Pancreas (tissue), 10 donors: ENCODE data around the gene POGZ. TPM values are rescaled to one million over a fixed set of nuclear protein-coding genes. Genes with fewer than 3 reads are reported as not detected.

Source experiments
- ATAC-seq, 4 donors: fragments of 200-7000 bp; cut with Tn5 transposase; one replicate each; pipeline versions ENCODE4 v1.8.0 to v1.9.1; 2020; ENCODE audit warnings: mild to moderate bottlenecking in 4 of 4, moderate library complexity in 4 of 4
- DNase-seq, 6 donors: peaks; one replicate each; pipeline ENCODE4 v3.0.0-alpha.2; 2020
- FAIRE-seq: peaks from 2 replicates; lab custom pipeline; 2012; peaks lifted over from hg19 to GRCh38; lab: Jason Lieb, UNC
- H3K27ac ChIP-seq, 4 donors: fragments of 200-600 bp; sonication (generic); 1 replicate in 3 of 4; 2 replicates in 1 of 4; pipeline versions ENCODE4 v1.5.0 to v1.8.0; 2020
- H3K27me3 ChIP-seq, 4 donors: fragments of 200-600 bp; one replicate each; pipeline ENCODE4 v1.8.0; 2021
- H3K36me3 ChIP-seq, 3 donors: fragments of 200-600 bp; sonication (generic) in 1 of 3; one replicate each; pipeline versions ENCODE4 v1.5.0 to v1.8.0; 2020 to 2021
- H3K4me1 ChIP-seq, 3 donors: fragments of 200-600 bp; one replicate each; pipeline ENCODE4 v1.8.0; 2021
- H3K4me3 ChIP-seq, 4 donors: fragments of 200-600 bp; sonication (generic) in 2 of 4; one replicate each; pipeline versions ENCODE4 v1.5.0 to v1.8.0; 2020 to 2021
- H3K9me3 ChIP-seq, 4 donors: fragments of 200-600 bp; one replicate each; pipeline ENCODE4 v1.8.0; 2021
- CTCF ChIP-seq, 4 donors: fragments of 200-600 bp; sonication (generic) in 3 of 4; IDR thresholded peaks; one replicate each; pipeline versions ENCODE4 v1.5.0 to v1.8.0; 2021; ENCODE audit warnings: antibody characterized with exemption in 4 of 4
- WGBS, 2 donors: extraction: QIAGEN DNeasy Blood & Tissue Kit; methylation state at CpG; one replicate each; pipeline ENCODE4 v1.1.7; 2013; 5-methylcytosine and 5-hydroxymethylcytosine counted together
- intact Hi-C, 3 donors: fragments of 100-400 bp; cut with DNase I; formaldehyde crosslinking; loops; one replicate each; pipeline versions ENCODE4 v1.11.1 to v1.14.2; 2022
- polyA plus RNA-seq, 2 donors: library from polyadenylated mRNA; stranded (reverse); fragments of 200-250 nt; gene quantifications; one replicate each; pipeline ENCODE4 v1.2.3, GENCODE V29; 2013
- total RNA-seq, 6 donors: library from RNA; stranded (reverse); fragmentation: NEBNext Ultra II Directional in 4 of 6; extraction: Animal tissue kit (Norgen Biotek cat#: 25700) in 4 of 6; gene quantifications; one replicate each; pipeline versions ENCODE4 v1.2.1 to v1.2.4, GENCODE V29; 2021 to 2023
- donor health status: healthy with polysubstance abuse.
- donor health status: DM: no; HTN: no; CAD: no; lungs with moderate emphysema.
- donor health status: DM: no; HTN: no; CAD: no.
- donor health status: control.
- donor health status: control.
- donor health status: Bipolar disorder and iron deficiency.
- donor health status: DM: yes; HTN: yes; CAD: no.
- donor health status: DM: no; HTN: no; CAD: no.
- donor health status: DM: no; HTN: no; CAD: no.
- donor health status: DM: yes; HTN: yes; CAD: no.

POGZ gene
- total and polyA plus RNA-seq, 8 donors = 24.5 to 61.0 (median 32.4) TPM

DNA sequence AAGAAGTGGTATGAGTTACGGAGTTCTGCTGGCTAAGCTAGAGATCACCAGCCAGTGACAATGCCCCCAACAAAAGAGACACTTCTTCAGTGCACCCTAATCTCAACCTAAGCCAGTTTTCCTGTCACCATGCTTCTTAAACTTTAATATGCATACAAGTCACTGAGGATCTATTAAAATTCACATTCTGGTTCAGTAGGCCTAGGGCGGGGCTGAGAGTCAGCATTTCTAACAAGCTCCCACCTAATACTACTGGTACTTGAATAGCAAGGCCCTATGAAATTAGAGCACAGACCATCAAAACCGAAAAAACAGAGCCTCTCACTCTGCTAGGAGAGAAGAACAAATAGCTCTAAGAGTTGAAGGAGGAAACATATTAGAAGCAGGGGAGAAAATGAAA is 52.0 kb downstream of the POGZ start:
- Histone ChIP-seq H3K4me1 (no peaks in the 10 kb centered on the region), H3K27me3 (no peaks in the 10 kb centered on the region), H3K9me3 (no peaks in the 10 kb centered on the region), H3K4me3 (no peak overlapping the region), H3K36me3 (peaks cover 0 to 78% (median 49%) of the 10 kb centered on the region in 3 donors), H3K27ac (no peak overlapping the region)
- intact Hi-C loops = loop anchor here in 1 of 3 donors (10.0 kb wide), 1 partner anchor 103 kb away; no protein-coding TSS in a partner anchor
- WGBS, 2 donors = 94 to 96% methylated on average over 3 of the region's 3 CpGs
- no peak for FAIRE-seq
- ATAC-seq = no peak
- TF ChIP-seq CTCF (IDR thresholded peaks at IDR 0.05) = no peak
- DNase-seq = no peak

- Histone ChIP-seq H3K27me3 (no peaks in the 10 kb centered on the region), H3K4me3 (no peak overlapping the region), H3K4me1 (no peaks in the 10 kb centered on the region), H3K36me3 (peaks cover 0 to 77% (median 45%) of the 10 kb centered on the region in 3 donors), H3K27ac (no peak overlapping the region), H3K9me3 (no peaks in the 10 kb centered on the region)
- FAIRE-seq = no peak
- no peak for TF ChIP-seq CTCF (IDR thresholded peaks at IDR 0.05)
- no peak for DNase-seq
- no peak for ATAC-seq
- intact Hi-C loops = loop anchor here in 1 of 3 donors (10.0 kb wide), 1 partner anchor 101 kb away; no protein-coding TSS in a partner anchor
- 87 to 89% methylated on average over 8 of the region's 8 CpGs for WGBS, 2 donors
Observed at GRCh38 chr1:151406176-151406575, 53.1 kb downstream of the POGZ start.

GRCh38 chr1:151405187-151405951 is 53.9 kb downstream of the POGZ start:
- H3K4me3 ChIP-seq = no peak overlapping the region
- H3K27me3 ChIP-seq = no peaks in the 10 kb centered on the region
- no peak for TF ChIP-seq CTCF (IDR thresholded peaks at IDR 0.05)
- no peaks in the 10 kb centered on the region for H3K9me3 ChIP-seq
- 83 to 84% methylated on average over 13 of the region's 13 CpGs for WGBS, 2 donors
- intact Hi-C loops = loop anchor here in 1 of 3 donors (10.0 kb wide), 1 partner anchor 101 kb away; no protein-coding TSS in a partner anchor
- DNase-seq = no peak
- no peak overlapping the region for H3K27ac ChIP-seq
- peaks cover 0 to 4% (median 0%) of the 10 kb centered on the region in 3 donors for H3K4me1 ChIP-seq
- H3K36me3 ChIP-seq = peaks cover 0 to 72% (median 40%) of the 10 kb centered on the region in 3 donors
- peak in 1 of 4 donors; percentile 15 for ATAC-seq
- no peak for FAIRE-seq

DNA sequence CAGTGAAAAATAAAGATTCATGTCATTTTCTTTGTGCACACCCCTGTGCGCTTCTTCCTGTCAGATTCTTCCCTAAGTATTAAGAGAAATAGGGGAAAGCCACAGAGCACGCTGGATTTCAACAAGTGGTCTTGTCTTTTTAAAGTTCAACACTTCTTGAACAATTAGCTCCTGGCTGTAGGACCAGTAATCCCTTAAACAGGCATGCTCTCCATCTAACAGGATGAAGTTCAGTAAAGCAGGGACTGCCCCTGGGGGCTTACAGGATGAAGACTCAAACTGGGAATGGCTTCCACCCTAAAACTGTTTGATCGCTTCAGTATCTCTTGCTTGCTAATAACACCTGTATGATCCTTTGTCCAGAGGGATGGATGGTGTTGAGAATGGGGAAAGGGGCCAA is 55.7 kb downstream of the POGZ start:
- Histone ChIP-seq H3K27me3 (no peaks in the 10 kb centered on the region), H3K4me3 (no peak overlapping the region), H3K9me3 (no peaks in the 10 kb centered on the region), H3K36me3 (peaks cover 0 to 55% (median 28%) of the 10 kb centered on the region in 3 donors), H3K27ac (no peak overlapping the region), H3K4me1 (peaks cover 0 to 6% (median 0%) of the 10 kb centered on the region in 3 donors)
- no peak for FAIRE-seq
- DNase-seq = no peak
- WGBS, 2 donors = 87 to 95% methylated on average over 3 of the region's 3 CpGs
- TF ChIP-seq CTCF (IDR thresholded peaks at IDR 0.05) = no peak
- no peak for ATAC-seq
- intact Hi-C loops = loop anchor here in 1 of 3 donors (10.0 kb wide), 1 partner anchor 99 kb away; no protein-coding TSS in a partner anchor
